PFSK-1 (cell line): Measurements from ENCODE around the gene CACNA1C.

ENCODE experiments used
- SIN3A ChIP-seq: IDR thresholded peaks from 2 replicates; pipeline ENCODE4 v1.6.1; 2012; ENCODE audit warnings: mild to moderate bottlenecking, low read length, moderate library complexity, borderline replicate concordance; ENCODE audit not compliant: insufficient read depth
- TAF1 ChIP-seq: IDR thresholded peaks from 2 replicates; pipeline ENCODE4 v1.6.1; 2012; ENCODE audit warnings: low read length, control low read depth, borderline replicate concordance; ENCODE audit not compliant: insufficient read depth

DNA sequence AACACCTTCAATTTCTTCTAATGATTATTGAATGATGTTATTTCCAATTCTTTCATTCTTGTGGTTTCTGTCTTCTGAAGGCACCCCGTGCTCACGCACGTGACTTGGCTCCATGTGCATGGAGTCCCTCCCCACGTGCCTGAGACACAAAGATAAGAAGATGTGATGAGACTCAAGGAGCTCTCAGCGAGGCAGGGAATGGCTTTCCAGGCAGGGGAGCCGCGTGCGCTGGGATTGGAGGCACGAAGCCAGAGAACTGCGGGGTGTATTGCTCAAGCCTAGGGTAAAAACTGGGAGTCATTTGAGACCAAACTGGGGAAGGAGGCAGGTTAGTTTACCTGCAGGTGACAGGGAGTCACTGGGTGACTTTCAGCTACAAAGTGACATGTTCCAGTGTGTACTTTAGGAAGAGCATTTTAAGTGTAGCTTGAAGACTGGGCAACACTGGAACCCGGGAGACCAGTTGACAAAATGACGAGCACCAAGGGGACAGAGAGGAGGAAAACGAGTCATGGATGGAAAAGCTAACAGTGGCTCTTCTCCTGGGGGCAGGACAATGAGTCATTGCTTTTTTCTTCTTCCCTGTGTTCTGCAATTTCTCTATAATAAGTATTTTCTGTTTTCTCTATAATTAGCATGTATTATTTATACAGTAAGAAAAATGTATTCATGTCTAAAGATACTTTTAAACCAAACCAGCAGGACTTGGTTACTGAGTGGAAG, 430.3 kb downstream of the CACNA1C start:
- TF ChIP-seq SIN3A, result no peak
- no peak for TF ChIP-seq TAF1
